ENCODE measurements around the gene FGF6. TPM values are rescaled to one million over a fixed set of nuclear protein-coding genes. Genes with fewer than 3 reads are reported as not detected.

Gene FGF6
- total and polyA plus RNA-seq, 9 of the 15 experiments (the other 6 are each of a cell fraction or from before 2014, with no cell fraction given) = 0.14 TPM; not detected in 8

DNA sequence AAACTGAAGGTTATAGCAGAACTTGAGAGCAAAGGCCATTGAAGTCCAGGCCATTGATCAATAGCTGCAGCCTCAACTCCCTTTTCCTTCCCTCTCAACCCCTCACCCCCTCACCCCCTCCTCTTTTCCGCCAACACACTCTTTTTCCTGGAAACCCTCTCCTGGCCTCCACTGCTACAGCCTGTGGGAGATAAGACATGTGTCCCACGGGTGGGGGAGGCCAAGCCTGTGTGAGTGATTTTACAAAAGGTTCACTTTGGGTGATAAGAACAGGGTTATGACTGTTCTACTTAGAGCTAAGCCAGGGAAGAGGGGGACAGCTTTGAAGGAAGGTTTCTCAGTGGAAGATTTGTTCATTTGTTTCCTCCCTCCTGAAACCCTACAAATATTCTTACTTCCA lies 57.0 kb downstream of the FGF6 start (continued):
- no peak for TF ChIP-seq NR2C1 (IDR thresholded peaks at IDR 0.05)
- no peak for TF ChIP-seq NR2C1 (tag; IDR thresholded peaks at IDR 0.05)
- TF ChIP-seq KLF1 (tag; IDR thresholded peaks at IDR 0.05) = no peak
- no peak for TF ChIP-seq CSDE1 (IDR thresholded peaks at IDR 0.05)
- TF ChIP-seq, protein P1, sequence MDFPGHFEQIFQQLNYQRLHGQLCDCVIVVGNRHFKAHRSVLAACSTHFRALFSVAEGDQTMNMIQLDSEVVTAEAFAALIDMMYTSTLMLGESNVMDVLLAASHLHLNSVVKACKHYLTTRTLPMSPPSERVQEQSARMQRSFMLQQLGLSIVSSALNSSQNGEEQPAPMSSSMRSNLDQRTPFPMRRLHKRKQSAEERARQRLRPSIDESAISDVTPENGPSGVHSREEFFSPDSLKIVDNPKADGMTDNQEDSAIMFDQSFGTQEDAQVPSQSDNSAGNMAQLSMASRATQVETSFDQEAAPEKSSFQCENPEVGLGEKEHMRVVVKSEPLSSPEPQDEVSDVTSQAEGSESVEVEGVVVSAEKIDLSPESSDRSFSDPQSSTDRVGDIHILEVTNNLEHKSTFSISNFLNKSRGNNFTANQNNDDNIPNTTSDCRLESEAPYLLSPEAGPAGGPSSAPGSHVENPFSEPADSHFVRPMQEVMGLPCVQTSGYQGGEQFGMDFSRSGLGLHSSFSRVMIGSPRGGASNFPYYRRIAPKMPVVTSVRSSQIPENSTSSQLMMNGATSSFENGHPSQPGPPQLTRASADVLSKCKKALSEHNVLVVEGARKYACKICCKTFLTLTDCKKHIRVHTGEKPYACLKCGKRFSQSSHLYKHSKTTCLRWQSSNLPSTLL (IDR thresholded peaks at IDR 0.05) = no peak
- TF ChIP-seq CEBPG (CRISPR knock-in tag; IDR thresholded peaks at IDR 0.05) = no peak
- TF ChIP-seq CEBPG (tag; conservative IDR thresholded peaks at IDR 0.05 in 1 of 2, IDR thresholded peaks at IDR 0.05 in 1 of 2) = no peak
- TF ChIP-seq, protein P2, sequence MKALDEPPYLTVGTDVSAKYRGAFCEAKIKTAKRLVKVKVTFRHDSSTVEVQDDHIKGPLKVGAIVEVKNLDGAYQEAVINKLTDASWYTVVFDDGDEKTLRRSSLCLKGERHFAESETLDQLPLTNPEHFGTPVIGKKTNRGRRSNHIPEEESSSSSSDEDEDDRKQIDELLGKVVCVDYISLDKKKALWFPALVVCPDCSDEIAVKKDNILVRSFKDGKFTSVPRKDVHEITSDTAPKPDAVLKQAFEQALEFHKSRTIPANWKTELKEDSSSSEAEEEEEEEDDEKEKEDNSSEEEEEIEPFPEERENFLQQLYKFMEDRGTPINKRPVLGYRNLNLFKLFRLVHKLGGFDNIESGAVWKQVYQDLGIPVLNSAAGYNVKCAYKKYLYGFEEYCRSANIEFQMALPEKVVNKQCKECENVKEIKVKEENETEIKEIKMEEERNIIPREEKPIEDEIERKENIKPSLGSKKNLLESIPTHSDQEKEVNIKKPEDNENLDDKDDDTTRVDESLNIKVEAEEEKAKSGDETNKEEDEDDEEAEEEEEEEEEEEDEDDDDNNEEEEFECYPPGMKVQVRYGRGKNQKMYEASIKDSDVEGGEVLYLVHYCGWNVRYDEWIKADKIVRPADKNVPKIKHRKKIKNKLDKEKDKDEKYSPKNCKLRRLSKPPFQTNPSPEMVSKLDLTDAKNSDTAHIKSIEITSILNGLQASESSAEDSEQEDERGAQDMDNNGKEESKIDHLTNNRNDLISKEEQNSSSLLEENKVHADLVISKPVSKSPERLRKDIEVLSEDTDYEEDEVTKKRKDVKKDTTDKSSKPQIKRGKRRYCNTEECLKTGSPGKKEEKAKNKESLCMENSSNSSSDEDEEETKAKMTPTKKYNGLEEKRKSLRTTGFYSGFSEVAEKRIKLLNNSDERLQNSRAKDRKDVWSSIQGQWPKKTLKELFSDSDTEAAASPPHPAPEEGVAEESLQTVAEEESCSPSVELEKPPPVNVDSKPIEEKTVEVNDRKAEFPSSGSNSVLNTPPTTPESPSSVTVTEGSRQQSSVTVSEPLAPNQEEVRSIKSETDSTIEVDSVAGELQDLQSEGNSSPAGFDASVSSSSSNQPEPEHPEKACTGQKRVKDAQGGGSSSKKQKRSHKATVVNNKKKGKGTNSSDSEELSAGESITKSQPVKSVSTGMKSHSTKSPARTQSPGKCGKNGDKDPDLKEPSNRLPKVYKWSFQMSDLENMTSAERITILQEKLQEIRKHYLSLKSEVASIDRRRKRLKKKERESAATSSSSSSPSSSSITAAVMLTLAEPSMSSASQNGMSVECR (CRISPR knock-in tag; IDR thresholded peaks at IDR 0.05) = no peak
- TF ChIP-seq ZKSCAN3 (CRISPR knock-in tag; IDR thresholded peaks at IDR 0.05) = no peak
- no peak for TF ChIP-seq GABPB2 (CRISPR knock-in tag; conservative IDR thresholded peaks at IDR 0.05)
- TF ChIP-seq, protein P3, sequence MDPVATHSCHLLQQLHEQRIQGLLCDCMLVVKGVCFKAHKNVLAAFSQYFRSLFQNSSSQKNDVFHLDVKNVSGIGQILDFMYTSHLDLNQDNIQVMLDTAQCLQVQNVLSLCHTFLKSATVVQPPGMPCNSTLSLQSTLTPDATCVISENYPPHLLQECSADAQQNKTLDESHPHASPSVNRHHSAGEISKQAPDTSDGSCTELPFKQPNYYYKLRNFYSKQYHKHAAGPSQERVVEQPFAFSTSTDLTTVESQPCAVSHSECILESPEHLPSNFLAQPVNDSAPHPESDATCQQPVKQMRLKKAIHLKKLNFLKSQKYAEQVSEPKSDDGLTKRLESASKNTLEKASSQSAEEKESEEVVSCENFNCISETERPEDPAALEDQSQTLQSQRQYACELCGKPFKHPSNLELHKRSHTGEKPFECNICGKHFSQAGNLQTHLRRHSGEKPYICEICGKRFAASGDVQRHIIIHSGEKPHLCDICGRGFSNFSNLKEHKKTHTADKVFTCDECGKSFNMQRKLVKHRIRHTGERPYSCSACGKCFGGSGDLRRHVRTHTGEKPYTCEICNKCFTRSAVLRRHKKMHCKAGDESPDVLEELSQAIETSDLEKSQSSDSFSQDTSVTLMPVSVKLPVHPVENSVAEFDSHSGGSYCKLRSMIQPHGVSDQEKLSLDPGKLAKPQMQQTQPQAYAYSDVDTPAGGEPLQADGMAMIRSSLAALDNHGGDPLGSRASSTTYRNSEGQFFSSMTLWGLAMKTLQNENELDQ (CRISPR knock-in tag; IDR thresholded peaks at IDR 0.05; ENCODE audit: borderline replicate concordance) = no peak
- TF ChIP-seq NR4A1 (CRISPR knock-in tag; IDR thresholded peaks at IDR 0.05) = no peak
- no peak for TF ChIP-seq NR4A1 (tag; IDR thresholded peaks at IDR 0.05)
- no peak for TF ChIP-seq SUPT5H (IDR thresholded peaks at IDR 0.05)
- TF ChIP-seq ZSCAN29 (IDR thresholded peaks at IDR 0.05) = no peak
- TF ChIP-seq, protein P4, sequence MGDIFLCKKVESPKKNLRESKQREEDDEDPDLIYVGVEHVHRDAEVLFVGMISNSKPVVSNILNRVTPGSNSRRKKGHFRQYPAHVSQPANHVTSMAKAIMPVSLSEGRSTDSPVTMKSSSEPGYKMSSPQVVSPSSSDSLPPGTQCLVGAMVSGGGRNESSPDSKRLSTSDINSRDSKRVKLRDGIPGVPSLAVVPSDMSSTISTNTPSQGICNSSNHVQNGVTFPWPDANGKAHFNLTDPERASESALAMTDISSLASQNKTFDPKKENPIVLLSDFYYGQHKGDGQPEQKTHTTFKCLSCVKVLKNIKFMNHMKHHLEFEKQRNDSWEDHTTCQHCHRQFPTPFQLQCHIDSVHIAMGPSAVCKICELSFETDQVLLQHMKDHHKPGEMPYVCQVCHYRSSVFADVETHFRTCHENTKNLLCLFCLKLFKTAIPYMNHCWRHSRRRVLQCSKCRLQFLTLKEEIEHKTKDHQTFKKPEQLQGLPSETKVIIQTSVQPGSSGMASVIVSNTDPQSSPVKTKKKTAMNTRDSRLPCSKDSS (IDR thresholded peaks at IDR 0.05; ENCODE audit: low read depth, partially characterized antibody) = no peak
- no peak for TF ChIP-seq ZNF561 (CRISPR knock-in tag; conservative IDR thresholded peaks at IDR 0.05)
- TF ChIP-seq EZH2 (IDR thresholded peaks at IDR 0.05; ENCODE audit: borderline replicate concordance, low read depth, low read length) = no peak
- TF ChIP-seq HNRNPH1 (optimal IDR thresholded peaks at IDR 0.05; ENCODE audit: low read depth, low read length) = no peak
